Activated CD8-positive, alpha-beta memory T cell treated with anti-CD3 and anti-CD28 coated beads for 1 hour (primary cell): ENCODE data around the gene WFDC1.

ENCODE experiments used
- DNase-seq, 2 donors: peaks; one replicate each; pipeline ENCODE4 v3.0.0-alpha.2; 2020; ENCODE audit warnings: low read depth in 1 of 2; ENCODE audit errors: extremely low read depth in 1 of 2

Gene WFDC1

DNA sequence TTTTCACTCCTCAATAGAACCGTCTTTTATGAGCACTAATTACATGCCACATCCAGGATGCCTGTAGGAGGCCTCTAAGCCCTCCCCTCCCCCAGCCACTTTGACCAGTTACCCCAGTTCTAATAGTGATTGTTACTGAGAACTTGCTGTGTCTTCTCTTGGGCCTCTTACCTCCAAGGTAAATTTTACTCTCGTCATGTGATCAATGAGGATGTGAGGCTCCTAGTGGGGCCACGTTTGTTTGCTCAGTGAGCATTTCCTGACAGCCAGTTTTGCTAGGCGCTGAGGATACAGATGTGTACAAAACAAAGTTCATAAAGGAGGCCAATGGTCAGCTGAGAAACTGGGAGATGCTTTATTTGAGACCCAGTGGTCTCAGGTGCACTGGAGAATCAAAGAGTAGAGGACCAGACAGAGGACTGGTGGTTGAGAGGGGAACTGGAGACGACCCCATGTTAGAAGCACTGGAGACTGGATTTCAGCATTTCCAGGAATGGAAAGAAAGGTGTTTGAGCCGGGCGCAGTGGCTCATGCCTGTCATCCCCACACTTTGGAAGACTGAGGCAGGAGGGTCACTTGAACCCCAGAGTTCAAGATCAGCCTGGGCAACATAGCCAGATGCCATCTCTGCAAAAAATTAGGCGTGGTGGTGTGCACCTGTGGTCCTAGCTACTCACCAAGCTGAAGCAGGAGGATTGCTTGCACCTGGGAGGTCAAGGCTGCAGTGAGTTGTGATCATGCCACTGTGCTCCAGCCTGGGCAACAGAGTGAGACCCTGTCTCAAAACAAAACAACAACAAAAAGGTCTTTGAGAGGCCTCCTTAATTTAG is 76.3 kb downstream of the WFDC1 start:
- no peak for DNase-seq

GRCh38 chr16:84371553-84371865 is 76.8 kb downstream of the WFDC1 start:
- DNase-seq, result no peak

GRCh38 chr16:84373907-84374489 is 79.3 kb downstream of the WFDC1 start:
- no peak for DNase-seq

- no peak for DNase-seq
These were observed 83.4 kb downstream of the WFDC1 start for GRCh38 chr16:84378099-84378498.

- no peak for DNase-seq
These were observed 83.9 kb downstream of the WFDC1 start for GRCh38 chr16:84378567-84378966.

GRCh38 chr16:84379008-84379708 is 84.5 kb downstream of the WFDC1 start:
- DNase-seq, result no peak
